CD4-positive, alpha-beta T cell treated with Interleukin-6 at 100 ng/mL for 8 hours (primary cell): Measurements from ENCODE around the gene PDXDC1.
A peak's percentile ranks its signal among the peaks of the same experiment; 100 is the strongest.
"Not testable (repeated sequence)": the region's sequence is repeated elsewhere in the genome, so short reads cannot be mapped to it uniquely, and the experiment has no call there.

Source experiments
- DNase-seq: peaks from one replicate; pipeline ENCODE4 v3.0.0-alpha.2; 2020; ENCODE audit warnings: mixed read lengths, low spot score

Gene PDXDC1

DNA sequence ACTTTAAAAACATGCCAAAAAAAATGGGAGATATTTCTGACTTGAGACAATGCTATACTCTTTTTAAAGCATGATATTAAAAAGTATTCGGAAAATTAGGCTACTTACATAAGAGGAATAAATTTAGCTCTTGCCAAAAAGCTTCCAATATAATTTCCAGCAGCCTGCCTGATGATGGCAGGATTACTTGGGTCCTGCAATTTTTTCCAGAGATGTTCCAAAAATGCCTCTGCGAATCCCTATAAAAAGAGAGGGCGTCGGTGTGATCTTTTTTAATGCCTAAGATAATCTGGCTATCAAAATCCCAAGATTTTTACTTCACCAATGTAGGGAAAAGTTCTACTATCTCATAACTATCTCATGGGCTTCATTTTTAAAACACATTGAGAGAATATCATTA is 96.2 kb downstream of the PDXDC1 start:
- DNase-seq = not testable (repeated sequence)

DNA sequence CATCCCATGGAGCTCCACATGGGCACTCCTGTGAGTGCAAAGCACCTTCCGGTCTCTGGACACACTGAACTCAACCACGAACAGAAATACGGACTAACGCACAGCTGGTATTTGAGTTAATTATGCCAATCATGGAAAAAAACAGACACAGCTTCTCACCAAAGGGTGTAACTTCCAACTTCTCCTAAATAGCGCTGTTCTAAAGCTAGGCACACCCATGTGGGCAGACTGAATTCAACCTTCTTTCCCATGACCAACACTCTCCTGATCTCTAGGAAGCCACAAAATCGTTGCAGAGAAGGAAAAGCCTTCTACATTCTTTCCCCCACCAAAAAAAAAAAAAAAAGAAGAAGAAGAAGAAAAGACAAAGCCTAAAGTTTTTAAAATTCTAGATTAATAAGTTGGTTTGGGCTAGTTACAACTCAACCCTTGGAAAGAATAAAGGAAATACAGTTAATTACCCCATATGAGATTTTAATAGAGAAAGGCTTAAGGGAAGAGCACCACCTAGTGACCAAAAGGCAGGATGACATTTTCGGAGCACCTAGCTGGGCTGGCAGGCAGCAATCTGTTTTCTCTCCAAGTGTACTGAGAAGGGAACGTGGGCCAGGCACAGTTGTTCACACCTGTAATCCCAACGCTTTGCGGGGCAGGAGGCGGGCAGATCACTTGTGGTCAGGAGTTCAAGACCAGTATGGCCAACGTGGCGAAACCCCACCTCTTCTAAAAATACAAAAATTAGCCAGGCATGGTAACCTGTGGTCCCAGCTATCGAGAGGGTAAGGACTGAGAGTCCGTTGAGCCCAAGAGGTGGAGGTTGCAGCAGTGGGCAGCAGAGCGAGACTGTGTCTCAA is 97.3 kb downstream of the PDXDC1 start:
- not testable (repeated sequence) for DNase-seq

DNA sequence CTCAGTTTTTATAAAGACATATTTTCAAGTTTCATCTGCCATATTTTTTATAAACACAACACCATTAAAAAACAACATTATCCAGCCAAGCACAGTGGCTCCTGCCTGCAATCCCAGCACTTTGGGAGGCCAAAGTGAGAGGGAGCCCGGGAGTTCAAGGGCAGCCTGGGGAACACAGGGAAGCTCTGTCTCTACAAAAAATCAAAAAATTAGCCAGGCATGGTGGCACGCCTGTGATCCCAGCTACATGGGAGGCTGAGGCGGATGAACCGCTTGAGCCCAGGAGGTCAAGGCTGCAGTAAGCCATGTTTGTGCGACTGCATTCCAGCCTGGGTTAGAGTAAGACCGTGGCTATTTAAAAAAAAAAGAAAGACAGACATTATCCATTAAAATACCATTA is 98.3 kb downstream of the PDXDC1 start:
- DNase-seq = no peak

DNA sequence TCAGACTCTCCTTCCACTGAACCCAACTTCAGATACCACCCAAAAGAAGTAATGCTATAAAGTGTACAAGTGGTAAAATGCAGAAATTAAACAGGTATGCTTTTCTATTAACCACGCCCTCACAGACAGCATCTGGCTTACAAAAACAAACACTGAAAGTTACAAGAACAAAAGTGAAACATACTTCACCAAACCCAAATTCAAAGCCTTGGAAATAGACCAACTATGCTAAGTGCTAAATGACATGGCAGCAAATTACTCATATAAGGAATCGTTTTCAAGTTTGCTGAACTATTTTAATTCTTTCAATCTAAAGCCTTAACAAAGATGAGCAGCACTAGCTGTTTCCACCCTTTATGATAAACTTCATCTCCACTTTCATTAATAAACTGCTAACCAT is 101.3 kb downstream of the PDXDC1 start:
- DNase-seq = not testable (repeated sequence)

DNA sequence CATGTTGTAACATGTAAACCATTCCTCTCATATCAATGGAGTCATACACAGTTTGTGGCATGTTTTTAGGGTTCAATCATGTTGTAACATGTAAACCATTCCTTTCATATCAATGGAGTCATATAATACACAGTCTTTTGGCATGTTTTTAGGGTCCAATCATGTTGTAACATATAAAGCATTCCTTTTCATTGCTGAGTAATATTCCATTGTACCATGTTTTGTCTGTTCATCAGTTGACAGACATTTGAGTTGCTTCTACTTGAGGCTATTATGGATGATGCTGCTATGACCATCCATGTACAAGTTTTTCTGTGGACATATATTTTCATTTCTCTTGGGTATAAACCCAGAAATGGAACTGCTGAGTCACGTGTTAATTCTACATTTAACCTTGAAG is 106.1 kb downstream of the PDXDC1 start:
- DNase-seq = not testable (repeated sequence)

DNA sequence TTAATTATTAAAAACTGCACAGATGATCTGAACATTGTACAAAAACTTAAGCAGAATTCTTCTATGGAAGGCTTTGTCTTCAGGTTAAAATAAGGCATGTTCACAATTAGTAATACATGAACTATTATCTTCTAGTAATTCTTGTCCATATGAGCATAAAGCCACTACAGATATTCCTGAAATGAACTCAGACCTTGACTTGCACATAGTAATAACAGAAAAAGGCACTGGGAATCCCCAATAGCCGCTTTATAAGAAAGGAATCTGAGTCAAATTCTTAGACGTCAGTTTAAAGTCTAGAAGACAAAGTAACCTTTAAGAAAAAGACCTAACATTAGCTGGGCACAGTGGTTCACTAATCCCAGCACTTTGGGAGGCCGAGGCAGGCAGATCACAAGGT is 108.0 kb downstream of the PDXDC1 start:
- not testable (repeated sequence) for DNase-seq

DNA sequence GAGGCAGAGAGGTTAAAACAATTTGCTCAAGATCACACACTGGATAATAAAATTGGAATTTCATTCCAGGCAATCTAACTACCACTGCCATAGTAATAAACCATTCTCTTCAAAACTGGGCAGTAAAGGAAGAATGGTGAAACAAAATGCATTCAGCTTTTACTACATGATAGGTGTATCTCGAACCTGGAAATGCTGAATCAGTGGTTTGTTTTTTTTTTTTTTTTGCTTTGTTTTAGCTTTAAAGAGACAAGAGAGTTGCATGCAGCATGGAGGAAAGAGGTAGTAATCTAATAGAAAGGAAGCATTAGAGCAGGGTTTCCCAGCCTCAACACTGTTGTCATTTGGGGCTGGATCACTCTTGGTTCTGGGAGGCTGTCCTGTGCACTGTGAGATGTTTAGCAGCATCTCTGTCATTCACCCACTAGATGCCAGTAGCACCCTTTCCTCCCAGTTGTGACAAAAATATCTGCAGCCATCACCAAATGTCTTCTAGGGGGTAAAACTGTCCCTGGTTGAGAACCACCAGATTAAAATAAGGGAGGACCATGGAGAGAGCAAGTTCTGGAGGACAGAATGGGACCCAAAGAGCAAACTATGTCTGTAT is 115.9 kb downstream of the PDXDC1 start:
- DNase-seq = not testable (repeated sequence)

DNA sequence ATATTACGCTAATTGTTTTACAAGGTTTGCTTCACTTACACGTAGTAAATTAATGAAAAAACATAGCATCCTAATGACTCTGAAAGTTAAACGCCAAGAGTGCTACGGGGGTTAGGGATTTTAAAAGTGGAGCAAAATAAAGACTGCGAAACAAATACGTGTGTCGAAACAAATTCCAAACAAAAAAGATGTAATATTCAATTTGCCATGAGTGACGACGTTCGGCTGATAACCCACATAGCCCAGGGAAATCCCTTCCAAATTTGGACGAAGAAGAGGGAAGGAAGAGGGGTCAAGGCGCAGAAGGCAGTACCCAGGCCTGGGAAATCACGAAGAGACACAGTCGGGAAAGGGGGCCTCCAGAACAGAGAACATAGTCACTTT is 118.7 kb downstream of the PDXDC1 start:
- not testable (repeated sequence) for DNase-seq

DNA sequence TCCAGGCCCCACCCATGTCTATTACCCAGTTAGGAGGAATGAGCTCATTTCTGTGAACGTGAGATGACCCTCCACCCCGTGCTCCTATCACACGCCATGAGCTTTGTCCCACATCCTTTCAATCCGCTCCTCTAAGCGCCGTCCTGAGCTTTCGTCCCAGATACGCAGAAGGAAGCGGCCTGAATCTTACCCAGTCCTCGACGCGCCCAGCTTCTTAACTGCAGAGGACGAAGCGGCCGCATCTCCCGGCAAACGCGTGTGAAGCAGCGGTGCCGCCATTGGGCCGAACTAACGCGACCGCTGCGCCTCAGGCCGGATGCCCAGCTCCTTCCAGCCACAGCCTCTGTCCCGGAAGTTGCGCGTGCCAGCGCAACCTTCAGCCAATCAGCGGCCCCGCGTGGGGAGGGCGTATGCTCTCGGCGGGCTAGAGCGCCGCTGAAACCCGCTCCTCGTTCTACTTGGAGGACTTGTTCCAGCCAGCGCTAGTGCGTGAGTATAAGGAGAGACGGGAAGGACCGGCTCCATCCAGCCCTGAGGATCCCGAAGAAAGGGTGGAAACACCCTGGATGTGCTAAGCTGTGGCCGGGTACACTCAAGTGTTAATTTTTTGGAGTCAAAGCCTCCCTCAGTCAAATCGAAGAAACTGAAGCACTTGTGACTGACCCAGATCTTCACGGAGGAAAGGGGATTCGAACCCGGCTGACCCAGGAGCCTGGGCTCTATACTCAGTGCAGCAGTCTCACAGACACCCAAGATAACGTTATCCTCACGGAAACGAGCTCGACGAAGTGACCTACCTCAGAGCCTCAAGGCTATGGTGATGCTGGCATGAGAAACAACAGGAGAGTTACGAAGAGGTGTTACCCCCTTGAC is 119.4 kb downstream of the PDXDC1 start, which contains the start of gene RRN3:
Gene RRN3 (minus strand): TSS at position 318 of the 873 bp plus-strand sequence. CDS start 39 bp downstream, at position 279.
- DNase-seq = peak; percentile 83

DNA sequence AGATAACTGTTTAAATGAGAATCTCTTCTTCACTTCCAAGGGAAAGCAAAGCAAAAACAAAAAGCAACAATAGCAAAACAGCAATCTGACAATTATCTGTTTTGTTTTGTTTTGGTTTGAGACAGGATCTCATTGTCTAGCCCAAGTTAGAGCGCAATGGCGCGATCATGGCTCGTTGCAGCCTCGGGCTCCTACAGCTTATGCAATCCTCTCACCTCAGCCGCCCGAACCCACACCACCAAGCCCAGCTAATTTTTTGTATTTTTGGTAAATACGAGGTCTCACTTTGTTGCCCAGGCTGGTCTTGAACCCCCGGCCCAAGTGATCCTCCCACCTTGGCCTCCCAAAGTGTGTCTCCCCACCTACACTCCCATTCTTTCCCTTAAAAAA is 121.8 kb downstream of the PDXDC1 start:
- DNase-seq = not testable (repeated sequence)

DNA sequence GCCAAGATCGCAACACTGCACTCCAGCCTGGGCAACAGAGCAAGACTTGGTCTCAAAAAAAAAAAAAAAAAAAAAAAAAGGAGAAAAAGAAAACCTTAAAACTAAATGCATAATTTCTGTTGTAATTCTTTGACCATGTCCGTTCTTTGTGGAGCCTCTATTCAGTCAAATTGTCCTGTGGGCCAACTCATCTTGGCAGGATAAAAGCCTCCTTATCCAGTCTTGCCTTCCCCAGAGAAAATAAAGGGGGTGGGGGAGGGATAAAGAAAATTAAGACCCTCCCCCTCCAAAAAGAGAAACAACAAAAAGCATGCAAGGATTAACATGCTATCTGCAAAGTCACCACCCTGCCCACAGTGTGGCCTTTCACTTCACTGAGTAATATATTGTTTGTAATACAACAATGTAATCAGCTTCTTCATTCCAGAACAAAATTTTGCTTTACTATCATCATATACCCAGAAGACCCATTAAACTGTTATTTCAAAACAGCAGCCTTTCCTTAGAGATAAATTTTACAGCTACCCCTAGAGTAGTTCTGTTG is 124.6 kb downstream of the PDXDC1 start:
- DNase-seq = not testable (repeated sequence)

DNA sequence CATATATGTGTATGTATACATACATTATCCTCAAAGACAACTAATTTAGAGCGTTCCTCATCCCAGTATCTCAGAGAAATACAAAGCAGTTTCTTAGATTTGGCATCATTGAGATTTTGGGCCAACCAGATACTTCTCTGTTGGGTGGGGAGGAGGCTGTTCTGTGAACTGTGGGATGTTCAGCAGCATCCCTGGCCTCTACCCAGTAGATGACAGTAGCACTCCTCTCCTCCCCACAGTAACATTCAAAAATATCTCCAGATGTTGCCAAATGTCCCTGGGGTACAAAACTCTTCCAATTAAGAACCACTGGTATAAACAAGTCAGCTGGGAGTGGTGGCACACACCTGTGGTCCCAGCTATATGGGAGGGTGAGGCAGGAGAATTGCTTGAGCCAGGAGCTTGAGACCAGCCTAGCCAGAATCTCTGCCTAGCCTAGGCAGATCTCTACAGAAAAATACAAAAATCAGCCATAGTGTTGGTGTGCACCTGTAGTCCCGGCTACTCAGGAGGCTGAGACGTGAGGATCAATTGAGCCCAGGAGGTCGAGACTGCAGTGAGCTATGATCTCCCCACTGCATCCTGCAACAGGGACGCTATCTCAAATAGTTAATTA is 125.7 kb downstream of the PDXDC1 start:
- not testable (repeated sequence) for DNase-seq

DNA sequence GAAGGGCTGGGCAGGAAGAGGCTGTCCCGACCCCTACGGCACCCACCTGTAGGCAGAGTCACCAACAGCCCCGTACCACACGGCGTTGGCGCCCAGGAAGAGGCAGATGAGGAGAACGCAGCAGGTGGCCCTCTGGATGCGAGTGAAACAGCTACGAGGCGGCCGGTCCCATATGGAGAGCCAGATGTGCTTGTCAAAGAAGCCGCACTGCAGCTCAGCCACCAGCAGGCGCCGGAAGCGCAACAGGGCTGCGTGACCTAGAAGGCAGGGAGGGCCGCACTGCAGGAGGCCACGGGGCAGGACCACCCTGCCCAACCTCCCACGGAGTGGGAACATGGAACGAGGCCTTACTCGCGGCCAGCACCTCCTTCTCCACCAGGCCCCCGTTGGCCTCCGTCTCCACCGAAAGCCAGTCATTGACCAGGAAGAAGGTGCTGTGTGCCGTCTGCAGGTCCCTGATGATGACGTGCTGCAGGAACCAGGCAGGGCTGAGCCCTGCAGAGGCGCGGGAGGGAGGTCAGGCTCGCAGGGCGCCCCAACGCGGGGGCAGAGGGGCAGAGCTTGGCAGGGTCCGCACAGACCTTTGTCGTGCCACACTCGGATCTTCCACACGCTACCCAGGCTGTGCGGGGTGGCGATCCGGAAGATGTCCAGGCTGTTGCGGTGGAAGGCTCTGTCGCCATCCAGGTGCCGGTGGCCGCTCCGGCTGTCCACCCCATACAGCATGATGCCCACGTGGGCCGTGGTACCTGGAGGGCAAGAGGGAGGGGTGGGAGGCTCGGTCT is 153.0 kb downstream of the PDXDC1 start:
- not testable (repeated sequence) for DNase-seq

DNA sequence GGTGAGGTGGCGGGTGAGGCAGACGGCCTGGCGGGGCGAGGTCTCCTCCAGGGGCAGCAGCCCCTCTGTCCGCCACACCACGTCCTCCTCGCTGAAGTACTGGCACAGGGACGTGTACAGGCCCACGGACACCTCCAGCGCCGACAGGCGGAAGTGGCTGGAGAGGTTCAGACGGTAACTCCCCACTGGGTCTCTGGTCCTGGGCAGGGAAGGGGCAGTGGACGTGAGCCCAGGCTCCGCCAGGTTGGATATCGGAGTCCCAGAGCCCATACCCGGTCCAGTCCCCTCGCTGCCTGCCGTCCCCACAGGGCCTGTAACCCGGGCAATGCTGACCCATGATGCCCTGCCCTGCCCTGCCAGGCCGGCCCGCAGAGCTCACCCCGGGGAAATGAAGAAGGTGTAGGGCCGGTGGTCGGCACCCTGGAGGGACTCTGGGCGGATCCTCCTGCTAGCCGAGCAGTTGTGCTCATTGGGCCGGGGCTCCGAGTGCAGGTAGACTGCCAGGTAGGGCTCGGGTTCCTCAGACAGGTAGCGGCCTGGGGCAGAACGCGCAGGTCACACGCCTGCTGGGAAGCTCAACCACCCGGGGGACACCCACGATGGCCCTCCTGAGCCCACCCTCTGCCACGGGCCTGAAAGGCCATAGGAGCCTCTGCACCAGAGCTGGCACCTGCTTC is 155.6 kb downstream of the PDXDC1 start:
- not testable (repeated sequence) for DNase-seq

DNA sequence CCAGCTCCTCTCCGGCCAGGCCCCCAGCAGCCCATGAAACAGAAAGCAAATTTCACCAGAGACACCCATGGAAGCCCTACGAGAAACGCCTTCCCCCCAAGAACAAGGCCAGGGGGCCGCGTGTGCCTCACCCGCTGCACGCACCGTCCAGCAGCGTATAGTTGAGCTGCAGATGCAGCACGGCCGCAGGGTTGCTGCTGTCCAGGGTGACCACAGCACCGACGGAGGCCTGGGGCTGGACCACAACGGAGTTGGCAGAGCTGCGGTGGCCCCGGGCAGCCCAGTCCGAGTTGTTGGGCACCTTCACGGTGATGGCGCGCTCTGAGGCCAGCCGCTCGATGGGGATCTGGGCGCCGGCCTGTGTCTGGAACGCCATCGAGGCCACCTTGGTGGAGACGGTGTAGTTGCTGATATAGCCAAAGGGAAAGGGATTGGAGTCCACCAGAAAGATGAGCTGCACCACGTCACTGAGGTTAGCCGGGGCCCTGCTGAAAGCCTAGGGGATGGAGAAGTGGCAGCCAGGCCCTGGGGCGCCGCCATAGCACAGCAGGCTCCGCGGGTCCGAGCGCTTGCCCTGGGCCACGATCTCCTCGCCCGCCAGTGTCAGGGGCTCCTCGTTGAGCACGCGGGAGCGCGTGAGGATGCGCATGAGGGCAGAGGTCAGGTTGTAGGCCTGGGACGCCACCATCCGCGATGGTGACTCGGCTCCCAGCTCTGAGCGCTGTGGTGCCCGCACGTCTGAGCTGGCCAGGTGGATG is 156.3 kb downstream of the PDXDC1 start:
- not testable (repeated sequence) for DNase-seq

DNA sequence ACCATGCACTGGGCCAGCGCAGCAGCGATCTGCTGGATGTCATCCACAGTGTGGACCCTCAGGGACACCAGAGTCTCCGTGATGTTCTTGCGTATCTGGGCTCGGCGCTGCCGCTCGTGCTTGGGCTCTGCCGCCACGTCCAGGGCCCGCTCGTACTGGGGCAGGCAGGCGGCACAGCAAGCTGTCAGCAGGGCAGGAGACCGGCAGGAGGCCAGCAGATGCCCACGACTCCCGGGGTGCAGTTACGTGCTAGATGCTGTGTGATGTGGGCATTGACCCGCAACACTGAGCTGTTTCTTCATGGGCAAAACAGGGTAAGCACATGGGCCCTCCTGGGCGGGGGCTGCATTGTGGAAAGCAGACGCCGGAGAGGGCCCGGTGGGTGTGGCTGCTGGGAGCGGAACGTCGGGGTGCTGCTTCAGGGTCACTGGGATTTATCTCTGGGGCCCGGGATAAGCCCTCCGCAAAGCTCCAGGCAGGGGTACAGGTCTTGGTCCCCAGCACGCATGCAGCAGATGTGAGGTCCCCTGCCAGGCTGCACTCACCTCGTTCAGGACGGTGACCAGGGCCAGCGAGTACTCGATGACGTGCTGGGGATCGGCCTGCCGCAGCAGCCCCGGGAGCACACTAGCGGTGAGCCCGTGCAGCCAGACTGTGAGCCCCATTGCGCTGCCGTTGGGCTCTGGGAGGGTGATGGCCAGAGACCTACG is 158.0 kb downstream of the PDXDC1 start:
- DNase-seq = not testable (repeated sequence)

DNA sequence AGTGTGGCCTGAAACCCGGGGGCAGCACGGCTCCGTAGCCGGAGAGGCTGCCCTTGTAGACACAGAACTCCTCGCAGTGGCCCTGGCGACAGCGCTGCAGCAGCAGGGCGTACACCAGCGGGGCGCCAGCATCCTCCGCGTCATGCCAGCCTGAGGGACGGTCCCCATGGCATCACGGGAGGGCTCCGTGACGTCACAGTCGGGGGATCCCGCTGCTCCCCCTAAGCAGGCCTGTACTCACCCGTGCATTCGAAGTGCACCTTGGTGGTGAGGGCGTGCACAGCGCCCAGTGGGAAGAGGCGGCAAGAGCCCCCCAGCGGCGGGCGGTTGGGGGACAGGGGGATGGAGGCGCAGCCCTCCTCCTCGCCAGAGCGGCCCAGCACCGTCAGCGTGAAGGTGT is 158.7 kb downstream of the PDXDC1 start:
- not testable (repeated sequence) for DNase-seq

DNA sequence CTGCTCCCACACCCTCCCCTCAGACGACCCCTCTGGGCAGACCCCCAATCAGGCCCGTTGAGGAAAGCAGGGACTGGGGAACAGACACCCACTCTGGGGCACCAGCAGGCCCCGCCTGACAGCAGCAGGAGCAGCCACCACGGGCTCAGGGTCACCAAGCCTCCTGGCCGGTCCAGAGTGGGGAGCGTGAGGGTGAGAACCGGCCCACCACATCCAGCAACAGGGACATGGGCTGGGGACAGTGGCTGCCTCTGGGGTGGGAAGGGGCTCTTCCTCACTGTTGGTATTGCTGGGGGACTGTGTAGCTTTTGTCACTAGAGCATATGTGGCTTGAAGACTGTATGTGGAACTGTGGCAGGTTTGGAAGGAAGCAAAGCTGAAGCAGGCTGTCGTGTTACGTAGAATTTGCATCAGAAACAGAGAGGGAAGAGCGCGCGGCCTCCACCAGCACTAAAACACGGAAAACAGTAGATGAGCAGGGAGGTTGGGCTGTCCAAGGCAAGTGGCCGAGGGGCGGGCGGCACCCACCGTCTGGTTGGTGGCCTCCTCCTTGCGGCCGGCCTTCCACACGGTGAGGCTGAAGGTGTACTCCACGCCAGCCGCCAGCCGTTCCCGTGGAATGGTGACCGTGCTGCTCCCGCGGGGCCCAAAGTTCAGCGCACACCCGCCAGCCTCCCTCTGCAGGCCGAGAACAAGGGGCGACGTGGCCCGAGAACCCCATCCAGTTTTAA is 160.1 kb downstream of the PDXDC1 start:
- DNase-seq = not testable (repeated sequence)
